Stimulated activated CD8-positive, alpha-beta memory T cell treated with anti-CD3 and anti-CD28 coated beads, Interleukin-7, amount 100 ng/mL, for 24 hours (primary cell): ENCODE measurements around the gene RNF113B.

Experiments used
- DNase-seq: peaks from one replicate; pipeline ENCODE4 v3.0.0-alpha.2; 2020; ENCODE audit warnings: low read depth

RNF113B gene

DNA sequence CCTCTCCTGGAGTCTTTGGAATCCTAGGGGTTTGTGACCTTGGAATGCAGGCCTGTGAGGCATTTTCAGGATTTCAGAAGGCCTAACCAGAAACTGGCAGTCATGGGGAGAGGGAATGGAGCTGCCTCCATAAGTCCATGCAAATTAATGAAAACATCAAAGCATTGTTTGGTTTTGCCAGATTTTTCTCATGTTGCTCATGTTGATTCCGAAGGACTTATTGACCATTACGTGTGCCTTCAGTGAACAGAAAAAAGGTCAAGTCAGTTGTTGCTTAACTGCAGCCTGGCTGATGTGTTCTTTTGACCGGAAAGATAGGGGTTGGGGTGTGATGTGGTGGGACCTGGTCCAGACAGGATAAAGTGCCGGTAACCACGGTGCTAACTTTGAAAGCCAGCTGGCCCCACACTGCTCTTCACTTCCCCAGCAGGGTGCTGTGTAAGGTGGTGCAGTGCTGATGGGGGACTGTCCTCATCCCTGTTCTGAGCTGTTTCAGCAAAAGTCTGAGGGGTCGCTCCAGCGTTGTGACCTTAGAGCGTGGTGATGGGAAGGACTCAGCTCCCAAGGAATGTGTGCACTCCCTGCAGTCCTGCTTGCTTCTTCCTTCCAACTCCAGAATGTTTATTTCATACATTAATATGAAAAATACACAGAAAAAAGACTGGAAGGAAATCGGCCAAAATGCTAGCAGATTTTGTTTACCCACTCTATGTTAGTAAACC is 3.5 kb downstream of the RNF113B start:
- no peak for DNase-seq

DNA sequence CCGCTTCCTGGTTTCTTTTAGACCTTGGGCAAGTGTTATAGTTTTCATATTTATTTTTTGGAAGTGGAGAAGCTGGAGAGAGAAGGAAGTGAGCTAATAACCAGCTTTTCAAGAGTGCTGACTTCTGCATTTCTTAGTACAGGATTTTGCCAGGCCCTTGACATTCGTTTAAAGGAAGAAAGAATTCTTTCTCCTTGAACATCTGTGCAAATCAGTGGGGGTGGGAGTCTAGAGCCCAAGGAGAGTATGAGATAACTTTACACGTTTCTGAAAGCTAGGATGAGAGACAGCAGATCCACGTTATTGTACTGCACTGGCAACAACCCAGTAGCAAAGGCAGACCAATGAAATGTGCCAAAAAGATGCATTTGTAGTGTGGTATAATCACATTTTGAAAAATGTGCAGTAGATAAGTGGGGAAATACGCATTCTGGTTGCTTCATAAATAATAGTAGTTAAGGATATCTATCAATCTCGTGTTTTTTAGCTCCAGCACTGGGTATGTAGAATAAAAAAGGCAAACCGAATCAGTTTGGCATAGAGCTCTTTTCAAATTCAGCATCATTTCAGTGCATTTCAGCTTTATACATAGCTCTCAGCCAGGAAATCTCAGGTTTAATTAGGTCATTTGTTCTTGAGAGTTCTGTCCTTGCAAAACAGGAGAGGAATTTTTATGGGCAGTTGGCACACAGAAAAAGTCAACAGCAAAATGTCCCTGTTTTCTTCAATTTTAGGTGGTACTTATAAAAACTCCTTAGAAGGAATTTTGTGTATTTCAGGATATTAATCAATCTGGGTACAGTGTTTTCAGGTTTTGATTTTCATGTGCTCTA is 4.3 kb downstream of the RNF113B start:
- DNase-seq, result no peak

DNA sequence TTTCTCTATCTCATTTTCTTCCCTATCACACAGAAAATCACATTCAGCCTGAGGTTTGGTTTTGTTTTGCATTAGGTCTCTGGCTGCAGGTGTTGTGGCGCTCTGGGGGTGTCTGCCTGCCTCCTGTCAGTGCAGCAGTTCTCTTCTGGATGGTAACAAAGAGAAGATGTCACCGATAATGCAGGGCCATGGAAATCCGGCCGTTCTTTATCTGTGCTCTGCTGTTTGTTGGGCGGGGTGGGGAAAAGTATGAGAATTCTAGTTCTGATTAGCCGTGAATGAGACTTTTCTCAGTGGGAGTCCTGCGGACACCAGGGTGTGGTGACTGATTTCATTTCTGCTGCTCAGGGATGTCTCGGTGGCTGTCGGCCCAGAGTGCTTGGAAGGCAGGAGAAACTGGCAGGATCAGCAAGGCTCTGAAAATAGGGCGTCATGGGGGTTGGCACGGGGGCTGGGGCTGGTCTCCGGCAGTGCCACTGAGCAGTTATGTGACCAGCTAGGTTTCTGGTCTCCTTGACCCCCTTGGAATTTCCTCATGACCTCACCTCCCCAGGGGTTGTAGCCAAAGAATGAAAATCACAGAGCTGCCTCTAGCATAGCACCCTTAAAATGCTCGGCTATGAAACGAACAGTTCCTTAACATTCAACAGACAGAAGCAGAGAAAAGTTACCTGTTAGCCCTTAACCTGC is 5.0 kb downstream of the RNF113B start:
- no peak for DNase-seq

DNA sequence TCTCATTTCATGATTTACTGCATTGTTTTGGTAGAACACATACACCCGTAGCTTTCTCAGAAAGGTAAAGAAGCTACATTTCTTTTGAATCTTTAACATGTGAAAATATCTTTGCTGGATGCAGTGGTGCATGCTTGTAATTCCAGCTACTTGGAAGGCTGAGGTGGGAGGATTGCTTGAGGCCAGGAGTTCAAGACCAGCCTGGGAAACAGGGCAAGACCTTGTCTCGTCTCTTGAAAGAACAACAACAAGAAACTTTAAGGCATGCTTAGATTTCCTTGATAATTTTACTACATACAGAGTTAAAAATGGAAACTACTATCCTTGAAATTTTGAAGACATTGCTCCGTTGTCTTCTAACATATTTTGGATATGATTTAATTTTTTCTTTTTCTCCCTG is 7.7 kb downstream of the RNF113B start:
- no peak for DNase-seq

DNA sequence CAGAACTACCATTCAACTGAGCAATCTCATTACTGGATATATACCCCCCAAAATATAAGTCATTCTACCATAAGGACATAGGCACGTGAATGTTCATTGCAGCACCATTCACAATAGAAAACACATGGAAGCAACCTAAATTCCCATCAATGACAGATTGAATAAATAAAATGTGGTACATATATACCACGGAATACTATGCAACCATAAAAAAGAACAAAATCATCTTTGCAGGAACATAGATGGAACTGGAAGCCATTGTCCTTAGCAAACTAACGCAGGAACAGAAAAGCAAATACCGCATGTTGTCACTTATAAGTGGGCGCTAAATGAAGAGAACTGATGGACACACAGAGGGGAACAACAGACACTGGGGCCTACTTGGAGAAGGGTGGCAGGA is 14.1 kb downstream of the RNF113B start:
- no peak for DNase-seq

DNA sequence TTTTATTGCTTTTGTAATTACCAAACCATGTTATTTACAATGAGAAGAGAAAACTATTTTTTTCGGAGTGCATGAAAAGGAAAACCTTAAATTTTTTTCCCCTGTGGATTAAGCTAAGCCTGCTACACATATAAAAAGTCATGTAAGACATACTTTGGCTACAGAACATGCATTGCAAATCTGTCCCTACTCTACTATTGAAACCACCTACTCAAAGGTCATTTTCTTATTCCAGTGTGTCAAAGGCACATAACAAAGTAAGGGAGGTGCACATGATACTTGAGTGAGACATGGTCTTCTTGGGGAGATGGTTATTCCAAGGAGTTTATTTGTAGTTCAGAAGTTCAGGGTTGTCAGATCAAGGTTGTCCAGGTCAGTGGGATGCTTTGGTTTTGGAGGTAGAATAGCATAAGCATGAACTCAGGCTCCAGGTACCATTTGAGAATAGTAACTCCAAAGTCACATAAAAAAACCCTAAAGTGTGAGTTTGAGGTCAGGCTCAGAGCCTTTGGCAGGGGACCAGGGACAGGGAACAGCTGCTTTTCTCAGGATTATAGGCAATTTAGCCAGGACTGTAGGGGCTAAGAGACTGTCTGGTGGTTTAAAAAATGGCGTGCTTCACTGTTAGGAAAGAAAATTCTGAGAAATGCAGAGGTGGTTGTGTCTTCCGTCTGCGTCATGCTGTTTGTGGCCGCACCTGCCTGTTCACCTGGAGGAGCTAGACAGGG is 18.7 kb downstream of the RNF113B start:
- no peak for DNase-seq

DNA sequence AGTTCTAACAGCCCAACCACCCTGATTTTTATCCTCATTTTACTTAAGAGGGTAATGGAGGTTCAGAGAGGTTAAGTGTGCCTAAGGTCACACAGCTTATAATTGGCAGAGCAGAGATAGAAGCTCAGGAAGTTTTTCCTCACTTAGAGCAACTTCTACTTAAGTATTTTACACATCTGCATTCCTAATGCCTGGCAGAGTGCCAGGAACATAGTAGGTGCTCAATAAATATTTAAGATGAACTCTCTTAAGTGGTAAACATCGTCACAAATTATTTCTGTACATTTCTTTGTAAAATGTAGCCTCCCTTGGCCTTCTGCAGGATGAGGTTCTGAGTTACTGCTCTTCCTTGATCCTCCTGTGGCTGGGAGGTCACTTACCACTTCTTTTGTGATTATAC is 19.5 kb downstream of the RNF113B start:
- DNase-seq, result no peak

DNA sequence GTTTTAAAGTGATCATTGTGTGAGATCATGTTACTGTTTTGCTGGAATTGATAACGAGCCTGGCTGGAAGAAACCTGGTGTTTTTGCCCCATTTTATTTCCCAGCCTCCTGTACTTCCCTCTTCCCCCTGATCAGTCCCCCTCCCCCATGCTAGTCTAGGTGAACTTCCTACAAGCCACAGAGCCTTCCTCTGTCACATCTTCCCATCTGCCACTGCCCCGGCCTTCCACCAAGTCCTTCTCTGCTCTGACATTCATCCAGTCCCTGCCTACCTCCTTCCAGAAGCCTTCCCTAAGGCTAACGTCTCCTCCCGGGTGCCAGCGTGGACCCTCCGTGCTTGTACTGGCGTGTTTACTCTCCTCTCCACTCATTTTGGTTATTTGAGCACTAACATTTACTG is 19.9 kb downstream of the RNF113B start:
- no peak for DNase-seq

DNA sequence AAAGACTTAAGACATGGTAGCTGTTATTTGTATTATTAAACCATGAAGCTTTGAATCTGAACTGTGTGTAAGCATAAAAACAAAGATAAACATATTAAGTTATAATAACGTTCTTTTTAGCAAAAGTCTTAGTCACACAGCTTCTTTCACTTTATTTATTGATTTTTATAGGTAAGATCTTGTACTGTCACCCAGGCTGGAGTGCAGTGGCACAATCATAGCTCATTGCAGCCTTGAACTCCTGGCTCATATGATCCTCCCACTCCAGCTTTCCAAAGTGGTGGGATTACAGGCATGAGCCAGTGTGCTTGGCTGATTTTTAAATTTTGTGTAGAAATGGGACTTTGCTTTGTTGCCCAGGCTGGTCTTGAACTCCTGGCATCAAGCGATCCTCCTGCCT is 20.8 kb downstream of the RNF113B start:
- DNase-seq, result no peak

DNA sequence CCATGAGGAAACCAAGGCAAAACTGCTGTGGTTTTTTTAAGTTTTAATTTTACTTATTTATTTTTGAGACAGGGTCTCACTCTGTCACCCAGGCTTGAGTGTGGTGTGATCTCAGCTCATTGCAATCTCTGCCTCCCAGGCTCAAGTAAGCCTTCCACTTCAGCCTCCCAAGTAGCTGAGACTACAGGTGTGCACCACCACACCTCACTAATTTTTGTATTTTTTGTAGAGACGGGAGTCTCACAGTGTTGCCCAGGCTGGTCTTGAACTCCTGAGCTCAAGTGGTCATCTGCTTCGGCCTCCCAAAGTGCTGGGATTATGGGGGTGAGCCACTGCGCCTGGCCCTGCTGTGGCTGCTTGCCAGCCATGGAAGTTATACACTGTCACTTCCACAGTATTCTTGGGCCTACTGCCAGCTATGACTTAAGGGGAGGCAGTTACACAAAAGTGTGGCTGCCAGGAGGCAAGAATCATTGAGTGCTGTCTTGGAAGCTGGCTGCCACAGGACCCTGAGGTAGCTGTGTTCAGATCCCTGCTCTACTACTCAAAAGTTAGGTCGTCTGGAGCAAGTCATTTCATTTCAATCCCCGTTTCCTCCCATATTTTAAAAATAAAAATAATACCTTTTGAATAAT is 21.5 kb downstream of the RNF113B start:
- DNase-seq, result no peak

DNA sequence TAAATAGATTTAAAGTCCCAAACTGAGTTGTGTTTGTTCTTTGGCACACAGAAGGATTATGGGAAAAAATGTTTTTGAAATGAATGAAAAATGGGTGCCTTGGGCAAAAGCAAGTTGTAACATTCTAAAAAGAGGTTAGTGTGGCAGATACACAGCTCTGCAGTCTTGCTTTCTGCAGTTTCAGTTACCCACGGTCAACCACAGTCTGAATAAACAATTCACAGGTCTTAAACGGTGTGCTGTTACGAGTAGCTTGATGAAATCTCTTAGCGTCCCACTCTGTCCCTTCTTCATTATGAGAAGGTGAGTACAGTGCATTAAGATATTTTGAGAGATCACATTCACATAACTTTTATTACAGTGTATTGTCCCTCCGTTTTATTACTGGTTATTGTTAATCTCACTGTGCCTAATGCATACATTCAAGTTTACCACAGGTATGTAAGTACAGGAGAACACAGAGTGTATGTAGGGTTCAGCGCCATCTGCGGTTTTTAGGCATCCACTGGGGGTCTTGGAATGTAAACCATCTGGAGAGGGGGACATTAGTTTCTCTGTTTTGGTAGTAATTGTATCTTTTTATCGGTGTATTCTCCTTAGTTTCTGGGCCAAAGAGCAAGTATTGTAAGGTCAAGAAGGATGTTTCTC is 26.1 kb downstream of the RNF113B start:
- no peak for DNase-seq

DNA sequence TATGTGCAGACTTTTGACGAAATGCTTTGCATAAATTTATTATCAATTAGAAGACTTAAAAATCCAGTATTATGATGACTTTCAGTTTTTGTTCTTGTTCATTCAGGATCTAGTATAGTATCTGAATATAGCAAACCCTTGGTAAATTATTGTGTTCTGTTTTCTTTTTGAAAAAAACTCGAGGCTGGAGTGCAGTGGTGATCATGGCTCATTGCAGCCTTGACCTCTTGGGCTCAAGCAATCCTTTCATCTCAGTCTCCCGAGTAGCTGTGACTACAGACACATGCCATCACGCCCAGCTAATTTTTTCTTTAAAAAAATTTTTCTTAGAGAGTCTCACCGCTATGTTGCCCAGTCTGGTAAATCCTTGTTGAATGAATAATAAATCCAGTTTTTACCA is 29.5 kb downstream of the RNF113B start:
- no peak for DNase-seq

DNA sequence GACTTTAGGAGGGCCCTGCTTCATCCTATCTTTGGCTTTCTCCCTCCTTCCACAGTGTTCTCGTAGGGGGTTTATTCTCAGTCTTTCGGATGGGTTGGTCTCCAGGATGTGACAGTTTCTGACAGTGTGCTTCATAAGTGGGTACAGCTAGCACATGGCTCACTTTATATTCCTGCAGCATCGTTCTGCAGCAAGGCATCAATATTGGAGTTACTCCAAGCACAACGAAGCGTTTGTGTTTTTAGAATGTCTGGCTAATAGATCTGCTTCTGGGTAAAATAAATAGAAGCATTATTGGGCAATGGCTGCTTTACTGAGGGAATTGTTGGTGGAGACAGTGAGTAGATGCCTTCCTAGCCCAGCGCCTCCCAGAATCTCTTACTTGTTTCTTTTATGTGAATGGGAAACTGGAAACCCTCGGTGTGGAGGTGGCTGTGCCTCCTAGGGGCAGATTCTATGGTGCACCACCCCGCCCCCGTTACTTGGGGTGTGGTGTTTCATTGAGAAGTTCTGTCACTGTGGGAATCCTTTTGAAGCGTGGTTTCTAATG is 32.2 kb downstream of the RNF113B start:
- no peak for DNase-seq

DNA sequence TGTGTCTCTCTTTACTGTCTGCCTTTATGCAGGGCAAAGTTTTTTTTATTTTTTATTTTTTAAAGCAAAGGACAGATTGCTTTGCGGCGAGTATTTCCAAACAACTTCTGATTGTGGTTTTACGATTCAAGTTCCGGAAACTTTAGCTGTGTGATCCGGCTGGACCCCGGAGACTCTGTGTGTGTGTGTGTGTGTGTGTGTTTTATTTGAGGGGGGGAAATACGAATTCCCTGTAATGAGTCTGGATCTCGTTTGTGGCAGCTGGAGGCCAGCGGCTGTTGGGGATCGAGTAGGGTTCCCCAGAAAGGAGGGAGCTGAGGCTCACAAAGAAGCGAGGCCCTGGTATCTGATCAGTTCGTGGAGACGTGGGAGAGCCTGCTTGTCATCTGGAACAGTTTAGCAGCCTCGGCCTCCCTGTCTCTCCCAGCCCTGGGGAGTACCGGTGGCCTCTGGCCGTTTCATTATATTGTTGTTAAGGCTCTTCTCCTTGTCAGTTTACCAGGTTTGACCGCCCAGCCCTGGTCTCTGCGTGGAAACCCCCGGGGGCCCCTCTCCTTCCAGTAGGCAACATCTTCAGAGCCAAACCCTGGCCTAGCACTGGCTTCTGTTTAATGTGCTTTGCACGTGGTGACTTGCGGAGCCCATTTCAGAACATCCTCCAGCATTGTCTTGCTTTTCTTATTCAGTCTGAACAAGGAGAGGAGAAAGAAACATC is 32.9 kb downstream of the RNF113B start:
- no peak for DNase-seq

DNA sequence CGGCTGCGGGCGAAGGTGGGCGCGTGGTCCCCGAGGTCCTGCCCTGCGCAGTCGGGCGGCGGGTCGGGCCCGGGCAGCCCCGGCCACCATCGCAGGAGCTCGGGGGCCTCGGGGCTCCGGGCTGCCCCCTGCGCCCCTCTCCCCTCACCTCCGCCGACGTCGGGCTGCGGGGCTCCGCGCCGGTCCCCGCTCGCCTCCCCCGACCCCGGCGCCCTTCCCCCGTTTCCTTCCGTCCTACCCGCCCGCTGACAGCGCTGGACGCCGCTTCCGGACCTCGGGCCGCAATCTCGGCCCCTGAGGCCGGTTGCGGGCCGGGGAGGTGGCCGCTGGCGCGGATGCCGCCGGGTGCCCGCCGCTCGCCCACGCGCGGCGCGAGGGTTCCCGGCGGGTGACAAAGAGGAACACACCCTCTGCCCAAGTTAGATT is 33.5 kb downstream of the RNF113B start:
- no peak for DNase-seq

DNA sequence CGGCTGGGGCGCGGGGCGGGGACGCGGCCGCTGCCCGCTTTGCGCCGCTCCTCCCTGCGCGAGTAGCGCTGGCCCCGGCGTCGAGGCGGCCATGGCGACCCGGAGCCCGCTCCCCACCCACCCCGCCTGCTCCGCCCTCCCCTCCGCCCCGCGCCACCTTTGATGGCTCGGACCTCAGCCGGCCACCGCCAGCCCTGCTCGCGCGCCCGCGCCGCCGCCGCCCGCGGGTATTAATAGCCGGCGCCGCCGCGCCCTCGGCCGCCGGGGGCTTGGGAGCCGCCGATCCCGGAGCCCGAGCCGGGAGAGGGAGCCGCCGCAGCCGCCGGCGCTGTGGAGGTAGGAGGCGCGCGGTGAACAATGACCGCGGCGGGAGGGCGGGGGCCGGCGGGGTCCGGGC is 33.9 kb downstream of the RNF113B start:
- no peak for DNase-seq

DNA sequence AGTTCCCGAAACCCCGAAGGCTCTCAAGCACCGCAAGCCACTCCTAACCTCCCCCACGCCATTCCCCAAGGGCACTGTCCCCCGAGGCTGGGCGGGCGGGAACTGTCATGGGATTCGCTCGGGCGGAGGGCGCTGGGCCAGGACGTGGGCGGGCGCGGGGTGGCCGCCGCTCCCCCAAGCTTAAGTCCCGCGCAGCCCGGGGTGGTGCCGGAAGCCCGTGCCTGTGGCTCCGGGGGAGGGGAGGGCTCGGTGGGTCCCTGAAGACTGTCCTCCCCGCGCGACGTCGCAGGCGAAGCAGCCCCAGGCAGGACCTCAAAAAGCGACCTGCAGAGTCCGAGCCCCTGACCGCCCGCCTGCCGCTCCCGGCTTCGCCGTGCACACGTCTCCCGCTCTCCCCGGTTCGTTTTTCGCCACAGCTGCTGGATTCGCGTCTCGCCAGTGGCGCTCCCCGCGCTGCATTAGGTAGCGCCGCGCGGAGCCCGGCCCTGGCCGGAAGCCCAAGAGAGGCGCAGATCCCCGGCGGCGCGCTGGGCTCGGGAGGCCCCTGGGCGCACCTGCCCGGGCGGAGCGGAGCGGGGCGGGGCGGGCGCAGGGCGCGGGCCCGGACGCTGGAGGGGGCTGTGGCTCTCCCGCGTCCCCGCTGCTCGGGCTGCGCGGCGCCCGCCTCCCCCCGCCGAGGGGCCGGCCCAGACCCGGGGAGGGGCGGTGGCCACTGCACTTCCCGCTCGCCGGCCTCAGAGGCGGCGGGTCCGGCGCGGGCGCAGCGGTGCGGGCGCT is 34.5 kb downstream of the RNF113B start, which contains the start of gene FARP1:
Gene FARP1 (plus strand): TSS at position 715 of the 777 bp plus-strand sequence. CDS start 70,149 bp downstream, outside the sequence.
- no peak for DNase-seq

DNA sequence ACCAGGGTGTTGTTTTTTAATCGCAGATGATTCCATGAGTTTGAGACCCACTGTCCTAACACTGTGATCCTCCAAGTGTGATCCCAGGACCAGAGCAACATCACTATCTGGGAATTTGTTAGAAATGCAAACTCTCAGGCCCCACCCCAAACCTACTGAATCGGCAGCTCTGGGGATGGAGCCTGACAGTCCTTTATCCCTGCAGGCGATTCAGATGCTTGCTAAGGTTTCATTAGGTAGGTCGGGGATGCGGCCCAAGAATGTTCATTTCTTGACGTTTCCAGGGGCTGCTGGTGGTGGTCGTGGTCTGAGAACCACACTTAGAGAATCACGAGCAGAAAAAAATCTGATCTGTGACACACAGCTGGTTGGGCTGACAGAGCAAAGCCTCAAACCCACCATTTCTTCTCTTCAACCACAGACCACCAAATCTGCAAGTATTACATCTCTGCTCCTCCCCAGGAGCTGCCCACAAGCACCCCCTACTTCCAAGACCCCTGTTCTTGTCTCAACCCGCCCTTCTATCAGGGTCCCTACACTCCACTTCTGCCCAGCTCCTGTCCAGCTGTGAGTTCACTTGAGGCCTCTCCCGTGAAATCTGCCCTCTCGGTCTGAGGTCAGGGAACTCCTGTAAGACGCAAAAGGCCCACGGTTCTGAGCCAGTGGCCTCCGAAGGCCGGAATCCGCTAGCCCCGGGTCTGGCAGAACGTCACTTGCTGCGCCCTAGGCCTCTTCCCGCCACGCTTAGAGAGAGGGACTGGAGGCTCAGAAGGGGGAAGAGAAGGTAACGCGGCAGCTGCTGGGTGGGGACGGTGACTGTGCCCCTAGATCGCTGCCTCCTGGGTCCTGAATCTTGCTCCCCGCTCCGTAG is 35.3 kb downstream of the RNF113B start:
- DNase-seq, result no peak
